ENCODE measurements around the gene KIF1B.

The KIF1B gene, protein sequence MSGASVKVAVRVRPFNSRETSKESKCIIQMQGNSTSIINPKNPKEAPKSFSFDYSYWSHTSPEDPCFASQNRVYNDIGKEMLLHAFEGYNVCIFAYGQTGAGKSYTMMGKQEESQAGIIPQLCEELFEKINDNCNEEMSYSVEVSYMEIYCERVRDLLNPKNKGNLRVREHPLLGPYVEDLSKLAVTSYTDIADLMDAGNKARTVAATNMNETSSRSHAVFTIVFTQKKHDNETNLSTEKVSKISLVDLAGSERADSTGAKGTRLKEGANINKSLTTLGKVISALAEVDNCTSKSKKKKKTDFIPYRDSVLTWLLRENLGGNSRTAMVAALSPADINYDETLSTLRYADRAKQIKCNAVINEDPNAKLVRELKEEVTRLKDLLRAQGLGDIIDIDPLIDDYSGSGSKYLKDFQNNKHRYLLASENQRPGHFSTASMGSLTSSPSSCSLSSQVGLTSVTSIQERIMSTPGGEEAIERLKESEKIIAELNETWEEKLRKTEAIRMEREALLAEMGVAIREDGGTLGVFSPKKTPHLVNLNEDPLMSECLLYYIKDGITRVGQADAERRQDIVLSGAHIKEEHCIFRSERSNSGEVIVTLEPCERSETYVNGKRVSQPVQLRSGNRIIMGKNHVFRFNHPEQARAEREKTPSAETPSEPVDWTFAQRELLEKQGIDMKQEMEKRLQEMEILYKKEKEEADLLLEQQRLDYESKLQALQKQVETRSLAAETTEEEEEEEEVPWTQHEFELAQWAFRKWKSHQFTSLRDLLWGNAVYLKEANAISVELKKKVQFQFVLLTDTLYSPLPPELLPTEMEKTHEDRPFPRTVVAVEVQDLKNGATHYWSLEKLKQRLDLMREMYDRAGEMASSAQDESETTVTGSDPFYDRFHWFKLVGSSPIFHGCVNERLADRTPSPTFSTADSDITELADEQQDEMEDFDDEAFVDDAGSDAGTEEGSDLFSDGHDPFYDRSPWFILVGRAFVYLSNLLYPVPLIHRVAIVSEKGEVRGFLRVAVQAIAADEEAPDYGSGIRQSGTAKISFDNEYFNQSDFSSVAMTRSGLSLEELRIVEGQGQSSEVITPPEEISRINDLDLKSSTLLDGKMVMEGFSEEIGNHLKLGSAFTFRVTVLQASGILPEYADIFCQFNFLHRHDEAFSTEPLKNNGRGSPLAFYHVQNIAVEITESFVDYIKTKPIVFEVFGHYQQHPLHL (N-terminal part only)

DNA sequence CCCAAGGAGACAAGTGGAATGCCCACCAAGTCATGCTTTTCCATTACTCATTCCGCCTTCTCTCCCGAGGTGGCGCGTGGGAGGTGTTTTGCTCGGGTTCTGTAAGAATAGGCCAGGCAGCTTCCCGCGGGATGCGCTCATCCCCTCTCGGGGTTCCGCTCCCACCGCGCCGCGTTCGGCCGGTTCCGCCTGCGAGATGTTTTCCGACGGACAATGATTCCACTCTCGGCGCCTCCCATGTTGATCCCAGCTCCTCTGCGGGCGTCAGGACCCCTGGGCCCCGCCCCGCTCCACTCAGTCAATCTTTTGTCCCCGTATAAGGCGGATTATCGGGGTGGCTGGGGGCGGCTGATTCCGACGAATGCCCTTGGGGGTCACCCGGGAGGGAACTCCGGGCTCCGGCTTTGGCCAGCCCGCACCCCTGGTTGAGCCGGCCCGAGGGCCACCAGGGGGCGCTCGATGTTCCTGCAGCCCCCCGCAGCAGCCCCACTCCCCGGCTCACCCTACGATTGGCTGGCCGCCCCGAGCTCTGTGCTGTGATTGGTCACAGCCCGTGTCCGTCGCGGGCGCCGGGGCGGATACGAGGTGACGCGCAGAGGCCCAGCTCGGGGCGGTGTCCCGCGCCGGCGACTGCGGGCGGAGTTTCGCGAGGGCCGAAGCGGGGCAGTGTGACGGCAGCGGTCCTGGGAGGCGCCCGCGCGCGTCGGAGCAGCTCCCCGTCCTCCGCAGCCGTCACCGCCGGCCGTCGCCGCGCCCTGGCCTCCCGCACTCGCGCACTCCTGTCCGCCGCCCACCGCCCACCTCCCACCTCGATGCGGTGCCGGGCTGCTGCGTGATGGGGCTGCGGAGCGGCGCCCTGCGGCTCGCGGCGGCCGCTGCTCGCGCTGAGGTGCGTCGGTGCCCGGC is at the start of gene KIF1B:
Gene KIF1B (plus strand): TSS at position 666 of the 906 bp plus-strand sequence. CDS start 21,759 bp downstream, outside the sequence.
- DNase-seq = peak; percentile 95
- in situ Hi-C loops (cut with HindIII; ENCODE audit: low pct_ligation_motif_present, low pct_unique_long_range_greater_than_20kb, low sequenced_read_pairs) = no loop called here

GRCh38 chr1:10160907-10161490 is 49.4 kb upstream of the KIF1B start:
- in situ Hi-C loops (cut with HindIII; ENCODE audit: low pct_ligation_motif_present, low pct_unique_long_range_greater_than_20kb, low sequenced_read_pairs) = no loop called here
- DNase-seq = no peak

DNA sequence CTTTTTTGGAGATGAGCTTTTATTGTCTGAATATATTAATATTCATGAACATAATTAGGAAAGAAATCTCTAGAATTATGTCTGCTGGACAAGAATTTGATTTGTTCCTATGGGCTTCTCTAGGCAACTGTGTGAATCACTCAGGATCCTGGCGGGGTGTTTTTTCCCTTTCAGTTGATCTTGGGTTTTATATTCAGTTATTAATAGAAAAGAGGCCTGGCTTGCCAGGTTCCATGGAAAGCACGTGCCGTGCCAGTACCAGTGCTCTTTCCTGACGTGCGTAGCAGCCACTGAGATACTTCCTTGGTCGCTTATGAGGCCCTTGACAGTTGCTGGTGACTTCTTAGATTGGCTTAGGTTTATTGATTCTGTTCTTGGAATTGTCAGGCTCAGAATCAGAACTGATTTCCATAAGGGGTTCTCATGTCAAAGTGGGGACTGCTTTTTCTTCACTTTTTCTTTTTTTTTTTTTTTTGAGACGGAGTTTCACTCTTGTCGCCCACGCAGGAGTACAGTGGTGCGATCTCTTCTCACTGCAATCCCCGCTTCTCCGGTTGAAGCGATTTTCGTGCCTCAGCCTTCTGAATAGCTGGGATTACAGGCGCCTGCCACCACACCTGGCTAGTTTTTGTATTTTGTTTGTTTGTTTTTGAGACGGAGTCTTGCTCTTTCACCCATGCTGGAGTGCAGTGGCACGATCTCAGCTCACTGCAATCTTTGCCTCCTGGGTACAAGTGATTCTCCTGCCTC is 48.7 kb upstream of the KIF1B start:
- DNase-seq = no peak
- in situ Hi-C loops (cut with HindIII; ENCODE audit: low pct_ligation_motif_present, low pct_unique_long_range_greater_than_20kb, low sequenced_read_pairs) = no loop called here

- no peak for DNase-seq
- in situ Hi-C loops (cut with HindIII; ENCODE audit: low pct_ligation_motif_present, low pct_unique_long_range_greater_than_20kb, low sequenced_read_pairs) = no loop called here
Measured at GRCh38 chr1:10168912-10169514, 41.4 kb upstream of the KIF1B start.

- in situ Hi-C loops (cut with HindIII; ENCODE audit: low pct_ligation_motif_present, low pct_unique_long_range_greater_than_20kb, low sequenced_read_pairs) = no loop called here
- DNase-seq = no peak
Measured at GRCh38 chr1:10170239-10170574, 40.2 kb upstream of the KIF1B start.

GRCh38 chr1:10171105-10171767 is 39.1 kb upstream of the KIF1B start:
- DNase-seq = no peak
- in situ Hi-C loops (cut with HindIII; ENCODE audit: low pct_ligation_motif_present, low pct_unique_long_range_greater_than_20kb, low sequenced_read_pairs) = no loop called here

- DNase-seq = no peak
- in situ Hi-C loops (cut with HindIII; ENCODE audit: low pct_ligation_motif_present, low pct_unique_long_range_greater_than_20kb, low sequenced_read_pairs) = no loop called here
Measured at GRCh38 chr1:10171995-10172669, 38.2 kb upstream of the KIF1B start.

DNA sequence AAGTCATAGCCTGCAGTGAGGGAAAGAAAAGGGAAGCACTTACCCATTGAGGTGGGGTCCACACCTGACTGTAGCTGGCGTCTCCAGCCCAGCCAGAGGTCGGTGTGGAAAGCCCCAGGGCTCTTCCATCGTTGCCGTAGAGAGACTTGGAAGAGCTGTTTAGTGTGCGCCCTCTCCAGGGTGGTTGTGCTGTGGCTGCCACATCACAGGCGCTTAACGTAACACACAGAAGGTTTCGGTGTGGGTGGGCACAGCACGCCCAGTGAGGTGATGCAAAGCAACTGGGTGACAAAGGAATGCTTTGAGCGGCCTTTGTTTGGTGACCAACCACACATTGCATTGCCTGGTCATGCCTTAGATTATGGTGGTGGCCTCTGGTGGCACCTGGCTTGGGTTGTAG is 36.8 kb upstream of the KIF1B start:
- DNase-seq = no peak
- in situ Hi-C loops (cut with HindIII; ENCODE audit: low pct_ligation_motif_present, low pct_unique_long_range_greater_than_20kb, low sequenced_read_pairs) = no loop called here

DNA sequence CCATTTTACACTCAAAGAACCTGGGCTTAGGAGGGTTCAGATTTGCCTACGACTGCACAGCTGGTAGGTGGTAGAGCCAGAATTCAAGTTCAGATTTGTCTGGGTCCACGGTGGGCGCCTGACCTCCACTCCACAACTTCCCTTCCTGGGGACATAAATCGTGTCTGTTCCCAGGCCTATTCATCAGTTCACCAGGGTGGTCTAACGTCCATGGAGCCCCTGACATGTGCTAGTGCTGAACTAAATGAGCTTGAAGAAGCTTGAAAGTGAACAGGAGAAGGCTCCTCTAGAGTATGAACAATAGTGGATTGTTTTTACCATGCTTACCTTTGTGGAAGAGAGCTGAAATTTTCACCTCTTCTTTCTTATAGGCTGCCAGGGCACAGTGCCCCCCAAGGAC is 32.5 kb upstream of the KIF1B start:
- in situ Hi-C loops (cut with HindIII; ENCODE audit: low pct_ligation_motif_present, low pct_unique_long_range_greater_than_20kb, low sequenced_read_pairs) = no loop called here
- no peak for DNase-seq

DNA sequence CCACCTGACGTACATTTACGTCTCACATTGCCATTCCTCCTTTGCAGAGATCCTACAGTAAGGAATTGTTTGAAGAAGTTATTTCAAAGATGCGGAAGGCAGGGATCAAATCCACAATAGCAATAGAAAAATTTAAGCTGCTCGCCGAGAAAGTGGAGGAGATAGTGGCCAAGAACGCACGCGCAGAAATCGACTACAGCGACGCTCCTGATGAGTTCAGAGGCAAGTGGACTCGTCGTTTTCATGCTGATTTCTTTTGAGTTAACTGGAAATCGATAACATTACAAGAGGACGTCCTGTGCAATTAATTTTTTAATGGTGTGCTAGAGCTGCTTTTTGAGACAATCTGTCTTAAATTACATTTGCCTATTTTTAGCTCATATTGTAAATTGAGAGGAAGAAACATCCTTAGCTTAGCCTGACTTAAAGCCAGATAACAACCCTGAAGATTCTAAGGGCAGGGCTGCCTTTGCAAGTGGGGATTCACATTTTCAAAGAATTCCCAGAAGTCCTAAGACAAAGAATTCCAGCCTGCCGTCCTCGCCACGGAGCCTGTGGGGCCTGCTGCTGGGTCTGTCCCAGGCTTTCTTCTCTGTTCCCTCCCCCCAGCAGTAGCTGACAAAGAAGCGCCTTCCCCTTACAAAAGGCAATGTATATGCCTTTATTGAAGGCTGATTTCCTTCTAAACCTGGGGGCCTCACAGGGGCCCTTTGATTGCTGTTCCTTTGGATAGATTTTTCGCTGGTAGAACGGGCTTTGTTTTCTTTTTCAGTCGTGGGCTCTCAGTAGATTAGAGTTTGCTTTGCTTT is 31.6 kb upstream of the KIF1B start:
- DNase-seq = no peak
- in situ Hi-C loops (cut with HindIII; ENCODE audit: low pct_ligation_motif_present, low pct_unique_long_range_greater_than_20kb, low sequenced_read_pairs) = no loop called here

- DNase-seq = no peak
- in situ Hi-C loops (cut with HindIII; ENCODE audit: low pct_ligation_motif_present, low pct_unique_long_range_greater_than_20kb, low sequenced_read_pairs) = no loop called here
Measured at GRCh38 chr1:10179406-10180091, 30.8 kb upstream of the KIF1B start.

DNA sequence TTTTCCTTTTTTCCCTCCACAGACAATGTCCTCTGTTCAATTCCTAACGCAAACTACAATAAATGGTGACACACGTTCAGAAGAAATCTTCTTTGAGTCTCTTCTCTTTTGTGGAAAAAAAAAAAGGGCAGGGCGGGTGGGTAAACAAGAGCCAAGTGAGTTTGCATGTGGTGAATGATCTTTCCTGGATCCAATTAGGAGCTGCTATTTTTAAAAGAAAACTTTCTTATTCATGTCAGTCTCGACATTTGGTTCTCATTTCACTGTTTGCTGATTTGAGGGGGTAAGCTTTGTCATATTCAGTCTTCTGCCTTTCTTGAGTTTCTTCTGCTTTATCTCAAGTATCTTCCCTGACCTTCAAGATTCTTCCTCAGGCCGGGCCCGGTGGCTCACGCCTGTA is 29.2 kb upstream of the KIF1B start:
- in situ Hi-C loops (cut with HindIII; ENCODE audit: low pct_ligation_motif_present, low pct_unique_long_range_greater_than_20kb, low sequenced_read_pairs) = no loop called here

DNA sequence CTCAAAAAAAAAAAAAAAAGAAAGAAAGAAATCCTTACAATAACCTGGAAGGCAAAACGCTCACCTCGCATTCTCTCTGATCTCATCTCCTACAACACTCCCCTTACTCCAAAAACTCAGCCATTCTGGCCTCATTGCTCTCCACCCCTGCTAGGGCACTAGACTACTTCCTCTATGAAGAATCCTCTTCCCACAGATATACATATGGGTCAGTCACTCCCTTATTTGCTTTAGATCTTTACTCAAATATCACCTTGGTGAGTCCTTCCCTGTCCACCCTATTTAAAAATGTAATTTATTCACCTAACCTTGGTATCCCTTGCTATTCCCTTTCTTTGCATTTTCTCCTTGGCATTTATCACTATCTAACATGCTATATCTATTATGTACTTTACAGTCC is 24.6 kb upstream of the KIF1B start:
- DNase-seq = no peak
- in situ Hi-C loops (cut with HindIII; ENCODE audit: low pct_ligation_motif_present, low pct_unique_long_range_greater_than_20kb, low sequenced_read_pairs) = no loop called here

More for the DNA sequence above, 29.2 kb upstream of the KIF1B start:
- no peak for DNase-seq

- in situ Hi-C loops (cut with HindIII; ENCODE audit: low pct_ligation_motif_present, low pct_unique_long_range_greater_than_20kb, low sequenced_read_pairs) = no loop called here
- DNase-seq = no peak
Measured at GRCh38 chr1:10186331-10187025, 23.9 kb upstream of the KIF1B start.
